Stomach (tissue), 9 donors: ENCODE measurements around the gene DLL3. TPM values are rescaled to one million over a fixed set of nuclear protein-coding genes. Genes with fewer than 3 reads are reported as not detected.

Source experiments
- DNase-seq, 2 donors: peaks; one replicate each; pipeline versions ENCODE4 v3.0.0 to v3.0.0-alpha.2; 2013 to 2019
- H3K27ac ChIP-seq, 5 donors: fragments of 200-600 bp in 4 of 5; sonication (generic) in 4 of 5; one replicate each; pipeline ENCODE4 v1.5.1; 2013 to 2019; ENCODE audit warnings: mild to moderate bottlenecking in 1 of 5, moderate library complexity in 1 of 5
- H3K27me3 ChIP-seq, 3 donors: fragments of 200-600 bp; sonication (generic); one replicate each; pipeline ENCODE4 v1.5.1; 2017 to 2019; ENCODE audit warnings: mixed run types in 1 of 3
- H3K36me3 ChIP-seq, 4 donors: fragments of 200-600 bp; sonication (generic); 1 replicate in 3 of 4; 2 replicates in 1 of 4; pipeline ENCODE4 v1.5.1; 2016 to 2019
- H3K4me1 ChIP-seq, 4 donors: fragments of 200-600 bp; sonication (generic); one replicate each; pipeline ENCODE4 v1.5.1; 2016 to 2019
- H3K4me3 ChIP-seq, 4 donors: fragments of 200-600 bp; sonication (generic) in 3 of 4; one replicate each; pipeline ENCODE4 v1.5.1; 2016 to 2019; ENCODE audit warnings: mild to moderate bottlenecking in 1 of 4
- H3K9me3 ChIP-seq, 4 donors: fragments of 200-600 bp; sonication (generic); one replicate each; pipeline ENCODE4 v1.5.1; 2016 to 2019
- EP300 ChIP-seq: sonication (generic); formaldehyde crosslinking; IDR thresholded peaks from one replicate; pipeline ENCODE4 v1.6.1; 2017; ENCODE audit warnings: antibody characterized with exemption
- POLR2A ChIP-seq, 4 donors: fragments of 450-650 bp; IDR thresholded peaks; one replicate each; pipeline ENCODE4 v1.6.1; 2016; ENCODE audit warnings: antibody characterized with exemption in 4 of 4, control low read depth in 2 of 4, mild to moderate bottlenecking in 1 of 4, moderate library complexity in 1 of 4
- POLR2AphosphoS5 ChIP-seq, 3 donors: sonication (generic); formaldehyde crosslinking; IDR thresholded peaks; one replicate each; pipeline ENCODE4 v1.6.1; 2016; ENCODE audit warnings: antibody characterized with exemption in 3 of 3
- WGBS, 5 donors: extraction: QIAGEN DNeasy Blood & Tissue Kit in 3 of 5; methylation state at CpG; one replicate each; pipeline versions ENCODE4 v1.1.5 to v1.1.7; 2013 to 2018; 5-methylcytosine and 5-hydroxymethylcytosine counted together
- intact Hi-C: fragments of 100-400 bp; cut with DNase I; formaldehyde crosslinking; loops from one replicate; pipeline ENCODE4 v1.15.1; 2023; ENCODE audit warnings: low total_unique reads
- polyA plus RNA-seq, 3 donors: library from polyadenylated mRNA; stranded (reverse); fragments of 200-250 nt; gene quantifications; one replicate each; pipeline ENCODE4 v1.2.3, GENCODE V29; 2013
- total RNA-seq, 5 donors: library from RNA; depleted of rRNA; stranded (reverse); fragments of >200 nt; gene quantifications; one replicate each; pipeline versions ENCODE4 v1.1.0 to v1.2.3, GENCODE V29; 2014 to 2016
- TF ChIP-seq, protein P1 (sequence below), 7 experiments: fragments of 450-650 bp in 4 of 7; fragments of 200-600 bp in 3 of 7; sonication (generic) in 3 of 7; IDR thresholded peaks; one replicate each; pipeline ENCODE4 v1.5.1; 2016 to 2019; ENCODE audit warnings: antibody characterized with exemption in 7 of 7, control low read depth in 2 of 7, mild to moderate bottlenecking in 1 of 7
- donor health status: healthy with polysubstance abuse.
- donor health status: Bipolar disorder and iron deficiency.
- donor health status: healthy.

Gene DLL3
- total and polyA plus RNA-seq, 8 donors, result 0.08 TPM; not detected in 7

DNA sequence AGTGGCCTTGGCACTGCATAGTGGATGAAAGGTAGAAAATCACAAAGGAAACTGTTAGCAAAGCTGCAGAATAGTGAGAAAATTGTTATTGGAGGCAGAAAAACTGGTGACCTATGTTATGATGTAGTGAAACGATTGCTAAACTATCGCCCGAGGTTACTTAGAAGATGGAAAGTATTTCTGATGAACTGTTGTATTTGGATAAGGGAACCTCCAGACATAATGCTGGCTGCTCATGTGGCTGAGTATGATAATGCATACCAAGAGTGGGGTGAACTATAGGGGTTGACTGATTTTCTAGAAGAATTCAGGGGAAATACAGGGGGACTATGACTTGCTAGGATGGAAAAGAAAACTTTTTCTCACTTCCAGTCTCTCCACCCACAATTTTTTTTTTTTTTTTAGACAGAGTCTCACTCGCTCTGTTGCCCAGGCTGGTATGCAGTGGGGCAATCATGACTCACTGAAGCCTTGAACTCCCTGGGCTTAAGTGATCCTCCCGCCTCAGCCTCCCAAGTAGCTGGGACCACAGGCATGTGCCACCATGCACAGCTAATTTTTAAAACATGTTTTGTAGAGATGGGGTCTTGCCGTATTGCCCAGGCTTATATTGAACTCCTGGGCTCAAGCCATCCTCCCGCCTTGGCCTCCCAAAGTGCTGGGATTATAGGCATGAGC is 45.6 kb downstream of the DLL3 start:
- WGBS, 5 donors, result 84 to 90% (median 86%) methylated on average over 7 of the region's 7 CpGs
- no peak overlapping the region for H3K4me3 ChIP-seq
- intact Hi-C loops, result no loop called here
- no peaks in the 10 kb centered on the region for H3K36me3 ChIP-seq
- no peaks in the 10 kb centered on the region for H3K9me3 ChIP-seq
- H3K27ac ChIP-seq, result no peak overlapping the region
- no peak for TF ChIP-seq POLR2AphosphoS5 (IDR thresholded peaks at IDR 0.05)
- no peak for TF ChIP-seq EP300
- TF ChIP-seq, protein P1, sequence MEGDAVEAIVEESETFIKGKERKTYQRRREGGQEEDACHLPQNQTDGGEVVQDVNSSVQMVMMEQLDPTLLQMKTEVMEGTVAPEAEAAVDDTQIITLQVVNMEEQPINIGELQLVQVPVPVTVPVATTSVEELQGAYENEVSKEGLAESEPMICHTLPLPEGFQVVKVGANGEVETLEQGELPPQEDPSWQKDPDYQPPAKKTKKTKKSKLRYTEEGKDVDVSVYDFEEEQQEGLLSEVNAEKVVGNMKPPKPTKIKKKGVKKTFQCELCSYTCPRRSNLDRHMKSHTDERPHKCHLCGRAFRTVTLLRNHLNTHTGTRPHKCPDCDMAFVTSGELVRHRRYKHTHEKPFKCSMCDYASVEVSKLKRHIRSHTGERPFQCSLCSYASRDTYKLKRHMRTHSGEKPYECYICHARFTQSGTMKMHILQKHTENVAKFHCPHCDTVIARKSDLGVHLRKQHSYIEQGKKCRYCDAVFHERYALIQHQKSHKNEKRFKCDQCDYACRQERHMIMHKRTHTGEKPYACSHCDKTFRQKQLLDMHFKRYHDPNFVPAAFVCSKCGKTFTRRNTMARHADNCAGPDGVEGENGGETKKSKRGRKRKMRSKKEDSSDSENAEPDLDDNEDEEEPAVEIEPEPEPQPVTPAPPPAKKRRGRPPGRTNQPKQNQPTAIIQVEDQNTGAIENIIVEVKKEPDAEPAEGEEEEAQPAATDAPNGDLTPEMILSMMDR (IDR thresholded peaks at IDR 0.05), result no peak
- TF ChIP-seq POLR2A (IDR thresholded peaks at IDR 0.05), result no peak
- peaks cover 0 to 7% (median 3%) of the 10 kb centered on the region in 4 donors for H3K4me1 ChIP-seq
- no peak for DNase-seq
- peaks cover 0 to 14% (median 5%) of the 10 kb centered on the region in 3 donors for H3K27me3 ChIP-seq

- TF ChIP-seq POLR2AphosphoS5 (IDR thresholded peaks at IDR 0.05) (no peak), POLR2A (IDR thresholded peaks at IDR 0.05) (no peak), EP300 (no peak)
- TF ChIP-seq, protein P1 (IDR thresholded peaks at IDR 0.05), result no peak
- Histone ChIP-seq H3K9me3 (no peaks in the 10 kb centered on the region), H3K36me3 (no peaks in the 10 kb centered on the region), H3K27ac (no peak overlapping the region), H3K4me3 (no peak overlapping the region), H3K4me1 (peaks cover 0 to 7% (median 2%) of the 10 kb centered on the region in 4 donors), H3K27me3 (peaks cover 0 to 14% (median 5%) of the 10 kb centered on the region in 3 donors)
- intact Hi-C loops, result no loop called here
- WGBS, 5 donors, result 14 to 34% (median 32%) methylated on average over 1 of the region's 1 CpG
- DNase-seq, result no peak
Measured at GRCh38 chr19:39544911-39545310, 46.2 kb downstream of the DLL3 start.

DNA sequence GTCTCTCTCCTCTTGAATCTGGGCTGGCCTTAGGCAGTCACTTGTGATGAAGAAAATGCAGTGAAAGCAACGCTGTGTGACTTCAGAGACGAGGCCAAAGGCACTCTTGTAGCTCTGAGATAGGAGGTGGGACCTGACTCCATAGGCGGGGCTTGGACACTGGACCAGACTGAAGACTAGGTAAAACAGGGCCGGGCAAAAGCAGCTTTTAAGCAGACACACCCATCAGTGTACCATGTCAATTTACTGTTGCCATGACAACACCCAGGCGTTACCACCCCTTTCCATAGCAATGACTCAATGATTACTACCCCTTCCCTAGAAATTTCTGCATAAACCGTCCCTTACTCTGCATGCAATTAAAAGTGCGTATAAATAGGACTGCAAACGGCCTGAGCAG is 47.9 kb downstream of the DLL3 start:
- WGBS, 5 donors, result 44 to 54% (median 47%) methylated on average over 8 of the region's 8 CpGs
- Histone ChIP-seq H3K36me3 (no peaks in the 10 kb centered on the region), H3K9me3 (no peaks in the 10 kb centered on the region), H3K4me3 (no peak overlapping the region), H3K27me3 (peaks cover 0 to 14% (median 5%) of the 10 kb centered on the region in 3 donors), H3K27ac (no peak overlapping the region), H3K4me1 (peaks cover 0 to 2% (median 0%) of the 10 kb centered on the region in 4 donors)
- TF ChIP-seq POLR2A (IDR thresholded peaks at IDR 0.05) (no peak), POLR2AphosphoS5 (IDR thresholded peaks at IDR 0.05) (no peak), EP300 (no peak)
- TF ChIP-seq, protein P1 (IDR thresholded peaks at IDR 0.05), result no peak
- intact Hi-C loops, result no loop called here
- DNase-seq, result no peak

GRCh38 chr19:39550197-39550596 is 51.5 kb downstream of the DLL3 start:
- Histone ChIP-seq H3K9me3 (no peaks in the 10 kb centered on the region), H3K36me3 (no peaks in the 10 kb centered on the region), H3K27me3 (peaks cover 0 to 19% (median 4%) of the 10 kb centered on the region in 3 donors), H3K4me1 (peaks cover 0 to 5% (median 0%) of the 10 kb centered on the region in 4 donors), H3K27ac (no peak overlapping the region), H3K4me3 (no peak overlapping the region)
- 74 to 81% (median 78%) methylated on average over 5 of the region's 5 CpGs for WGBS, 5 donors
- intact Hi-C loops, result no loop called here
- no peak for DNase-seq
- no peak for TF ChIP-seq POLR2AphosphoS5 (IDR thresholded peaks at IDR 0.05)
- no peak for TF ChIP-seq EP300
- no peak for TF ChIP-seq POLR2A (IDR thresholded peaks at IDR 0.05)
- TF ChIP-seq, protein P1 (IDR thresholded peaks at IDR 0.05), result no peak
